Loucy (cell line): ENCODE measurements around the gene GNAL.

Experiments
- CTCF ChIP-seq: fragments of 200-600 bp; sonication (generic); conservative IDR thresholded peaks from 2 replicates; pipeline ENCODE4 v1.5.1; 2014; ENCODE audit warnings: mild to moderate bottlenecking, antibody characterized with exemption, low read length
- EZH2phosphoT487 ChIP-seq: fragments of 200-600 bp; IDR thresholded peaks from 2 replicates; pipeline ENCODE4 v1.6.1; 2018; ENCODE audit warnings: antibody characterized with exemption, mild to moderate bottlenecking, moderate library complexity, borderline replicate concordance

- TF ChIP-seq CTCF: no peak
- no peak for TF ChIP-seq EZH2phosphoT487
Observed at GRCh38 chr18:11927497-11927896, 238.4 kb downstream of the GNAL start.
